GM18508 (cell line): Measurements from ENCODE around the gene ZSCAN22.
"Not testable (repeated sequence)": the region's sequence is repeated elsewhere in the genome, so short reads cannot be mapped to it uniquely, and the experiment has no call there.

Experiments used
- ATAC-seq: cut with Tn5 transposase; IDR thresholded peaks from one replicate; pipeline ENCODE4 v1.9.1; 2021; ENCODE audit warnings: moderate number of reproducible peaks; ENCODE audit not compliant: insufficient read depth, unreplicated experiment

ZSCAN22 gene

GRCh38 chr19:58326914-58327726, at the start of gene ZSCAN22:
ZSCAN22 (plus strand) TSS chr19:58326994; CDS start chr19:58334803, 7,809 bp downstream.
- ATAC-seq, result peak; percentile 74

DNA sequence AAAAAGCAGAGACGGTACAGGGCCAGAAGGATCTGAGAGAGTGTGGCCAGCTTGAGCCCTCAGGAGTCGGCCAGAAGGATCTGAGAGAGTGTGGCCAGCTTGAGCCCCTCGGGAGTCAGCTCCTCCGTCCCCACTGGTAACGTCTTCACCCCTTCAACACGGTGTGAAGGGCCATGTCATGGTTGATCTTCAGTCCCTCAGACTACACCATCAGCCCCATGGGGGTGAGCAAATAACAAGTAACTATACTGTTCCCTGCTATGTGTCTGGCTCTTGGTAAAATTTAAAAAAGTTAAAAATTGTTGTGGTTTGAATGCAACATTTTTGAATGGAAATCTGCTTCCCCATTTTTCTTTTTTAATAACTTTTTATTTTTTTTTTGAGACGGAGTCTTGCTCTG, 49.6 kb upstream of the ZSCAN22 start:
- ATAC-seq, result no peak

GRCh38 chr19:58277748-58278540, 48.9 kb upstream of the ZSCAN22 start:
- ATAC-seq, result no peak

- peak; percentile 87 for ATAC-seq
Measured at GRCh38 chr19:58278541-58279041, 48.2 kb upstream of the ZSCAN22 start, which contains the start of gene ZNF8. ZNF8 (plus strand) TSS chr19:58278955; CDS start chr19:58279082, 127 bp downstream.

DNA sequence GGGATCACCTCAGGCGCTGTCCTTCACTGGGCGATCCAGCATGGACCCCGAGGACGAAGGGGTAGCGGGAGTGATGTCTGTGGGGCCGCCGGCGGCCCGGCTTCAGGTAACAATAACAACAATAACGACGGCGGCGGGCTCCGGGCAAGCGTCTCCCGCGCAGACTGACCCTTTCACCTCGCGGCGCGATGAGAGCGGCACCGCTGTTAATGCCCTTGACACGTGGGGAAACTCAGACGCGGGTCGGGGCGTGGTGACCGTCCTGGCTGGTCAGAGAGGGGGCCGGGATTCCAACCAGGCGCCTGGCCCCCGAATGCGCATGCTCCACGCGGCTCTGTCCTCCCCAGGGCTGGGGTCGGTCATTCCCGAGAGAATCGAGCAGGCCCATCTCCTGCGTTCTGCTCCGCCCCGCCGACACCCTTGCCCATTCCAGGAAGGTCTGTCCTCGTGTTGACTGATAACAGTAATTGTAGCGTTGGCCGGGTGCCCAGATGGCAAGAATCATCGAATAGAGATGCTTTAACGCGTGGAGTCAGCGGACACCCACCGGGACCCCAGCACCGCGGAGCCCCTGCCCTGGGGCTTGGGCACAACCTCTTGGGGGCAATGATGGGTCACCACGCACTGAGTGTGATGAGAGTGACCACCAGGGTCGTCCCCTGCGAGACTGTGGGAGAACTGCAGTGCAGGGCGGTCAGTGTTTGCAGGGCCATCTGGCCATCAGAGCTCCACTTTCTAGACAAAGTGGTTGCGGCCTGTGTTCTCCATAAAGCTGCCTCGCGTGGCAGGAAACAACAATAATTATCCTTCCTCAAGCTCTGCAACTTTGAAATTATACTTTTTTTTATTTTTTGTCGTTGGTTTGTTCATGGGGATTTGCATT, 47.5 kb upstream of the ZSCAN22 start:
- ATAC-seq, result no peak

- no peak for ATAC-seq
Measured at GRCh38 chr19:58279925-58280316, 46.9 kb upstream of the ZSCAN22 start.

GRCh38 chr19:58284199-58284598, 42.6 kb upstream of the ZSCAN22 start:
- ATAC-seq, result no peak

- no peak for ATAC-seq
Measured at GRCh38 chr19:58291943-58292342, 34.9 kb upstream of the ZSCAN22 start.

- ATAC-seq, result no peak
Measured at GRCh38 chr19:58294743-58295374, 31.9 kb upstream of the ZSCAN22 start.

DNA sequence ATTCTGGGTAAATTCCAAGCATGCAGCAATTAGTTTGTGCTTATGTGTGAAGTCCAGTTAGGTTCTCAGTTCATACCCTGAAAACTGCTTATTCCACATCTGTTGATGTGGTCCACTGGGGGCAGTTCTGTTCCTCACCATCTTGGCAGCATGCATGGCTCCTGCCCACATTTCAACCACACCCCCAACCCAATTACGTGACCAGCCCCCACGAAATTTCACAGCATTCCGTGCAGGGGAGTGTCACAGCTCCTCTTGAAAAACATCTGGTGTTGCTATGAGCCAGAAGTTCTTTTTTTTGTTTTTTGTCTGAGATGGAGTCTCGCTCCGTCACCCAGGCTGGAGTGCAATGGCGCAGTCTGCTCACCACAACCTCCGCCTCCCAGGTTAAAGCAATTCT, 30.7 kb upstream of the ZSCAN22 start:
- ATAC-seq, result no peak

DNA sequence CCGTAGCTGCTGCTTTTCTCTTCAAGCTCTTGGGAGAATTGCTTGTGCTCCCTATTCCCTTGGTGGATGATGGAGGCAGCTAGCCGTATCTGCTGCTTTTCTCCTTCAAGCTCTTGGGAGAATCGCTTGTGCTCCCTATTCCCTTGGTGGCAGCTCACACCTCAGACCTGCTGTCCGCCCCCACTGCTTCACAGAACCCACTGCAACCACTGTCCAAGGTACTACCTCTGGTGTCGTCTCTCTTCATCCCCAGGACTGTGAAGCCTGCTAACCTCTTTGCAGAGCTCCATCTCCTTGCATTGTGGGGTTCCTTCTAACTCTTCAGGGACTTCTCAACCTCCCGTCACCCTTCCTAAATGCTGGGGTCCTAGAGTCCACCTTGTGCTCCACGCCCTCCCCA, 26.2 kb upstream of the ZSCAN22 start:
- ATAC-seq, result no peak

DNA sequence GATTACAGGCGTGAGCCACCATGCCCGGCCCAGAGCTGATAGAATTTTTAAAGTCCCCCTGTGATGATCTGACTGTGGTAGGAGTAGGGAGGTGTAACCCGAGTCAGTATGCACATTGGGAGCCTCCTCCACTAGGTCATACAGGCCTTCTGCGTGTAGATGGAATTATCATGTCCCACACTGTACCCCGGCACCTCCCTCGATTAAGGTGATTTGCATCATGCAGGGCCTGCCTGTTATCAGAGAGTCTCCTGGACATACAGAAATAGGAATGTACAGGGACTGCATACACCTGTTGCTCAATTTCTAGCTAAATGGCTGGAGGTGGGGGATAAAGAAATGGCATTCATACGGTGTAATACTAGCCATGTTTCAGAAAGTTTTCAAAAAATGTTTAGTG, 22.5 kb upstream of the ZSCAN22 start:
- ATAC-seq, result no peak

- no peak for ATAC-seq
Measured at GRCh38 chr19:58304748-58305064, 22.1 kb upstream of the ZSCAN22 start.

DNA sequence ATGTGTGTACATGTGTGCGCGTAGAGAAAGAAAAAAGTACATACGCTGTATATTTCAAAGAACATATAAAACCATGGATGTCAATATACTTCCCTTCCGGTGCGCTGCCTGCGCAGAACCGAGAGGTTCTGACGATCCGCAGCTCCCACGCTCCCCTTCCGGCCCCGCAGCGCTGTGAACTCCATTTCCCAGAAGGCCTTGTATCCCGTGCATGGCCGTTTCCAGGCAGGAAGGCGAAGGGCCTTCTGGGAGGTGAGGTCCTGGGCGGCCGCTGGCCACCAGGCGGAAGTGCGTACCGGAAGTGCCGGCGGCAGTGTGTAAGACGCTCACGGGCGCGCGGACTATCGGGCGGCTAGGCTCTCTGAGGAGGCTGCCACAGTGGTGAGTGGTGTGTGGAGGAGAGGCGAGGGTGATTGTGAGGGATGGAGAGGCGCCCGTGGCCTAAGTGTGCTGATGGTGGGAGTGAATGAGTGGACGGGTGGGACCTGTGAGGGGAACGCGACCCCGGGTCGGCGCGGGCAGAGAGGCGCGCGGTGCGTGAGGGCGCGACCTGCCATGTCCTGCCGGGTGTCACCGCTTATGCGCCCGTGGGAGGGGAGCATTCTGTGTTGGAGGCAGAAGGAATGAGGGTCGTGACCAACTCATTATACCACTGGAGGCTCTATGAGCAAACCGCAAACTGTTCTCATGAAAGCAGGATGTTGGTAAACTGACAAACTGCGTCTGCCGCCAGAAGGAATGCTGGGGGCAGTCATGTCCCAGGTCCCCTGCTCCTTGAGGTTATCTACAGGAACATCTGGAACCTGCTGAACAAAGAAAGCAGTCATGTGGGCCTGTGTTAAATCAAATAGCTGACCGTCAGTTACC, 21.5 kb upstream of the ZSCAN22 start, which contains the start of gene ERVK3-1:
ERVK3-1 (plus strand) TSS at position 313 of the 867 bp plus-strand sequence. CDS start 6,792 bp downstream, outside the sequence.
- peak; percentile 86 for ATAC-seq

GRCh38 chr19:58305932-58306323, 20.9 kb upstream of the ZSCAN22 start:
- no peak for ATAC-seq

GRCh38 chr19:58307736-58308135, 19.1 kb upstream of the ZSCAN22 start:
- ATAC-seq, result no peak

DNA sequence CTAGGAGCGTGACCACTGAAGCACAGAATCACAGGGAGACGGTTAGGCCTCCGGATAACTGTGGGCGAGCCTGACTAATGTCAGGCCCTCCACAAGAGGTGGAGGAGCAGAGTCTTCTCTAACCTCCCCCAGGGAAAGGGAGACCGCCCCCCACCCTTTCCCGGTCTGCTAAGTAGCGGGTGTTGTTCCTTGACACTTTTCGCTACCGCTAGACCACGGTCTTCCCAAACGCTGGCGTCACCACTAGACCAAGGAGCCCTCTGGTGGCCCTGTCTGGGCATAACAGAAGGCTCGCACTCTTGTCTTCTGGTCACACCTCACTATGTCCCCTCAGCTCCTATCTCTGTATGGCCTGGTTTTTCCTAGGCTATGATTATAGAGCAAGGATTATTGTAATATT, 16.1 kb upstream of the ZSCAN22 start:
- not testable (repeated sequence) for ATAC-seq

GRCh38 chr19:58311345-58311865, 15.4 kb upstream of the ZSCAN22 start:
- no peak for ATAC-seq

GRCh38 chr19:58315580-58315979, 11.2 kb upstream of the ZSCAN22 start:
- ATAC-seq, result no peak
